PC-3 (cell line): ENCODE data around the gene IFITM2.
"Not testable (repeated sequence)": the region's sequence is repeated elsewhere in the genome, so short reads cannot be mapped to it uniquely, and the experiment has no call there.

ENCODE experiments used
- CTCF ChIP-seq: fragments of 300-600 bp; sonication (generic); conservative IDR thresholded peaks from 2 replicates; pipeline ENCODE4 v1.5.1; 2017; ENCODE audit warnings: antibody characterized with exemption, low read depth, mild to moderate bottlenecking, low read length
- EZH2phosphoT487 ChIP-seq: fragments of 300-600 bp; sonication (generic); IDR thresholded peaks from 2 replicates; pipeline ENCODE4 v1.6.1; 2018; ENCODE audit warnings: mild to moderate bottlenecking, antibody characterized with exemption, low read length, borderline replicate concordance

- TF ChIP-seq EZH2phosphoT487, CTCF: not testable (repeated sequence)
Measured at GRCh38 chr11:324593-325517, 17.2 kb downstream of the IFITM2 start.
